MM.1S (cell line): ENCODE measurements around the gene MT2A.

Experiments
- EZH2phosphoT487 ChIP-seq: fragments of 300-600 bp; sonication (generic); IDR thresholded peaks from 2 replicates; pipeline ENCODE4 v1.6.1; 2018; ENCODE audit warnings: antibody characterized with exemption, low read length
- TF ChIP-seq, protein P1 (sequence below): fragments of 300-600 bp; sonication (generic); IDR thresholded peaks from 2 replicates; pipeline ENCODE4 v1.5.1; 2016; ENCODE audit warnings: antibody characterized with exemption, low read length, mixed read lengths

DNA sequence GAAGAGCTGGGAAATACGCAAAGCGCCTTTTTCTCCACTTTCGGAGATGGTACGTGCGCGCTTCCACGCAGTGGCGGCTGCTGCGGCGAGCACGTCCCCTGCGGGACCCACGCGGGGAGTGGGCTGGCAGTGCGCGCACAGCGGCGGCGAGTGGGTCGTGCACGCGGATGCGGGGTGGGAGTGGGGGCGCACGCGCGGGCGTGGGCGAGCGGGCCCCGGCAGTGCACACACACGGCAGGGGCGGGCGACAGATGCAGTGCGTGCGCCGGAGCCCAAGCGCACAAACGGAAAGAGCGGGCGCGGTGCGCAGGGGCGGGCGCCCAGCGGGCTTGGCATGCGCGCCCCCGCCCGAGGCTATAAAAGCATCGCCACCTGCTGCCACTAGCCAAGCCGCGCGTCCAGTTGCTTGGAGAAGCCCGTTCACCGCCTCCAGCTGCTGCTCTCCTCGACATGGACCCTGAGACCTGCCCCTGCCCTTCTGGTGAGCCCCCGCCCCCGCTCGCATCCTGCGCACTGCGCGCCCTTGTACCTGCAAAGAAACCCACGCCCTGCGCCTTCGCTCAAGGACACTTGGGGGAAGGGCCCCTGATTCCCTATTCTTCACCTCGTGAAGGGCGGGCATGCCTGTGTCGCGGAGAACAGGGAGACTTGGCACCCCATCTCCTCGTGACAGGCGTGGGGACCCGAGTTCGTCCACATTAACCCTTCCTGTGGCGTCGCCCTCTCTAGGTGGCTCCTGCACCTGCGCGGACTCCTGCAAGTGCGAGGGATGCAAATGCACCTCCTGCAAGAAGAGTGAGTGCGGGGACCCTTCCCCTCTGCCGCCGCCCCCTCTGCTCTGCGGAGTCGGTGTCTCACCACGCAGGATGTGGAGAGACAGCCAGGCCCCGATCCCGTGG is 19.0 kb upstream of the MT2A start, which contains the start of gene MT3:
- TF ChIP-seq, protein P1, sequence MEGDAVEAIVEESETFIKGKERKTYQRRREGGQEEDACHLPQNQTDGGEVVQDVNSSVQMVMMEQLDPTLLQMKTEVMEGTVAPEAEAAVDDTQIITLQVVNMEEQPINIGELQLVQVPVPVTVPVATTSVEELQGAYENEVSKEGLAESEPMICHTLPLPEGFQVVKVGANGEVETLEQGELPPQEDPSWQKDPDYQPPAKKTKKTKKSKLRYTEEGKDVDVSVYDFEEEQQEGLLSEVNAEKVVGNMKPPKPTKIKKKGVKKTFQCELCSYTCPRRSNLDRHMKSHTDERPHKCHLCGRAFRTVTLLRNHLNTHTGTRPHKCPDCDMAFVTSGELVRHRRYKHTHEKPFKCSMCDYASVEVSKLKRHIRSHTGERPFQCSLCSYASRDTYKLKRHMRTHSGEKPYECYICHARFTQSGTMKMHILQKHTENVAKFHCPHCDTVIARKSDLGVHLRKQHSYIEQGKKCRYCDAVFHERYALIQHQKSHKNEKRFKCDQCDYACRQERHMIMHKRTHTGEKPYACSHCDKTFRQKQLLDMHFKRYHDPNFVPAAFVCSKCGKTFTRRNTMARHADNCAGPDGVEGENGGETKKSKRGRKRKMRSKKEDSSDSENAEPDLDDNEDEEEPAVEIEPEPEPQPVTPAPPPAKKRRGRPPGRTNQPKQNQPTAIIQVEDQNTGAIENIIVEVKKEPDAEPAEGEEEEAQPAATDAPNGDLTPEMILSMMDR: no peak
- TF ChIP-seq EZH2phosphoT487: no peak
